ENCODE data around the gene SLC30A9. TPM values are rescaled to one million over a fixed set of nuclear protein-coding genes. Genes with fewer than 3 reads are reported as not detected.

Gene SLC30A9
- total RNA-seq, 1 donor from 2014 or later = 27.1 TPM

GRCh38 chr4:41975341-41975740, 15.0 kb upstream of the SLC30A9 start:
- Histone ChIP-seq H3K4me3 (ENCODE audit: low read length in 3 of 3) (no peak overlapping the region), H3K36me3 (ENCODE audit: control insufficient read depth in 3 of 3, insufficient read depth in 3 of 3, low read length in 3 of 3) (no peaks in the 10 kb centered on the region), H3K9me3 (ENCODE audit: control insufficient read depth in 3 of 3, low read length in 3 of 3) (no peaks in the 10 kb centered on the region), H3K27me3 (ENCODE audit: control insufficient read depth in 3 of 3, insufficient read depth in 3 of 3, low read length in 3 of 3) (no peaks in the 10 kb centered on the region), H3K9ac (ENCODE audit: low read depth in 1 of 3, low read length in 3 of 3) (no peak overlapping the region), H3K4me1 (ENCODE audit: control insufficient read depth in 3 of 3, insufficient read depth in 3 of 3, low read length in 3 of 3) (peaks cover 0 to 8% (median 0%) of the 10 kb centered on the region in 3 donors), H3K27ac (ENCODE audit: low read depth, low read length) (no peak overlapping the region)

- H3K27ac ChIP-seq (ENCODE audit: low read depth, low read length) = no peak overlapping the region
Observed at GRCh38 chr4:41976775-41977516, 13.4 kb upstream of the SLC30A9 start.

GRCh38 chr4:41977709-41978108, 12.6 kb upstream of the SLC30A9 start:
- H3K4me1 ChIP-seq (ENCODE audit: control insufficient read depth in 3 of 3, insufficient read depth in 3 of 3, low read length in 3 of 3) = peaks cover 0 to 8% (median 0%) of the 10 kb centered on the region in 3 donors
- no peak overlapping the region for H3K27ac ChIP-seq (ENCODE audit: low read depth, low read length)
- no peak overlapping the region for H3K9ac ChIP-seq (ENCODE audit: low read depth in 1 of 3, low read length in 3 of 3)
- H3K9me3 ChIP-seq (ENCODE audit: control insufficient read depth in 3 of 3, low read length in 3 of 3) = peaks cover 0 to 5% (median 0%) of the 10 kb centered on the region in 3 donors
- H3K36me3 ChIP-seq (ENCODE audit: control insufficient read depth in 3 of 3, insufficient read depth in 3 of 3, low read length in 3 of 3) = peaks cover 0 to 2% (median 0%) of the 10 kb centered on the region in 3 donors
- no peaks in the 10 kb centered on the region for H3K27me3 ChIP-seq (ENCODE audit: control insufficient read depth in 3 of 3, insufficient read depth in 3 of 3, low read length in 3 of 3)
- H3K4me3 ChIP-seq (ENCODE audit: low read length in 3 of 3) = no peak overlapping the region

More at GRCh38 chr4:41976775-41977516, 13.4 kb upstream of the SLC30A9 start:
- Histone ChIP-seq H3K27me3 (ENCODE audit: control insufficient read depth in 3 of 3, insufficient read depth in 3 of 3, low read length in 3 of 3) (no peaks in the 10 kb centered on the region), H3K4me3 (ENCODE audit: low read length in 3 of 3) (no peak overlapping the region), H3K9ac (ENCODE audit: low read depth in 1 of 3, low read length in 3 of 3) (no peak overlapping the region), H3K36me3 (ENCODE audit: control insufficient read depth in 3 of 3, insufficient read depth in 3 of 3, low read length in 3 of 3) (no peaks in the 10 kb centered on the region), H3K4me1 (ENCODE audit: control insufficient read depth in 3 of 3, insufficient read depth in 3 of 3, low read length in 3 of 3) (peaks cover 0 to 8% (median 0%) of the 10 kb centered on the region in 3 donors), H3K9me3 (ENCODE audit: control insufficient read depth in 3 of 3, low read length in 3 of 3) (peaks cover 0 to under 1% (median 0%) of the 10 kb centered on the region in 3 donors)

GRCh38 chr4:41981456-41981855, 8.9 kb upstream of the SLC30A9 start, which contains the start of gene DCAF4L1:
DCAF4L1 (plus strand) TSS chr4:41981756; CDS start chr4:41981793, 37 bp downstream.
- Histone ChIP-seq H3K9me3 (ENCODE audit: control insufficient read depth in 3 of 3, low read length in 3 of 3) (peaks cover 0 to 5% (median 0%) of the 10 kb centered on the region in 3 donors), H3K27me3 (ENCODE audit: control insufficient read depth in 3 of 3, insufficient read depth in 3 of 3, low read length in 3 of 3) (no peaks in the 10 kb centered on the region), H3K4me1 (ENCODE audit: control insufficient read depth in 3 of 3, insufficient read depth in 3 of 3, low read length in 3 of 3) (peaks cover 0 to 8% (median 0%) of the 10 kb centered on the region in 3 donors), H3K27ac (ENCODE audit: low read depth, low read length) (no peak within 1 kb of the TSS), H3K36me3 (ENCODE audit: control insufficient read depth in 3 of 3, insufficient read depth in 3 of 3, low read length in 3 of 3) (peaks cover 0 to 2% (median 0%) of the 10 kb centered on the region in 3 donors), H3K9ac (ENCODE audit: low read depth in 1 of 3, low read length in 3 of 3) (no peak within 1 kb of the TSS), H3K4me3 (ENCODE audit: low read length in 3 of 3) (no peak within 1 kb of the TSS)

- Histone ChIP-seq H3K4me3 (ENCODE audit: low read length in 3 of 3) (no peak overlapping the region), H3K9ac (ENCODE audit: low read depth in 1 of 3, low read length in 3 of 3) (no peak overlapping the region), H3K27ac (ENCODE audit: low read depth, low read length) (no peak overlapping the region), H3K36me3 (ENCODE audit: control insufficient read depth in 3 of 3, insufficient read depth in 3 of 3, low read length in 3 of 3) (peaks cover 0 to 2% (median 0%) of the 10 kb centered on the region in 3 donors), H3K27me3 (ENCODE audit: control insufficient read depth in 3 of 3, insufficient read depth in 3 of 3, low read length in 3 of 3) (no peaks in the 10 kb centered on the region), H3K4me1 (ENCODE audit: control insufficient read depth in 3 of 3, insufficient read depth in 3 of 3, low read length in 3 of 3) (peaks cover 0 to 4% (median 0%) of the 10 kb centered on the region in 3 donors), H3K9me3 (ENCODE audit: control insufficient read depth in 3 of 3, low read length in 3 of 3) (peaks cover 0 to 5% (median 0%) of the 10 kb centered on the region in 3 donors)
Observed at GRCh38 chr4:41982716-41983115, 7.6 kb upstream of the SLC30A9 start.

GRCh38 chr4:41985151-41985550, 5.2 kb upstream of the SLC30A9 start:
- Histone ChIP-seq H3K36me3 (ENCODE audit: control insufficient read depth in 3 of 3, insufficient read depth in 3 of 3, low read length in 3 of 3) (peaks cover 0 to 2% (median 0%) of the 10 kb centered on the region in 3 donors), H3K9ac (ENCODE audit: low read depth in 1 of 3, low read length in 3 of 3) (no peak overlapping the region), H3K4me1 (ENCODE audit: control insufficient read depth in 3 of 3, insufficient read depth in 3 of 3, low read length in 3 of 3) (peaks cover 0 to 8% (median 6%) of the 10 kb centered on the region in 3 donors), H3K27me3 (ENCODE audit: control insufficient read depth in 3 of 3, insufficient read depth in 3 of 3, low read length in 3 of 3) (no peaks in the 10 kb centered on the region), H3K9me3 (ENCODE audit: control insufficient read depth in 3 of 3, low read length in 3 of 3) (peaks cover 0 to 5% (median 0%) of the 10 kb centered on the region in 3 donors), H3K27ac (ENCODE audit: low read depth, low read length) (no peak overlapping the region), H3K4me3 (ENCODE audit: low read length in 3 of 3) (no peak overlapping the region)

- Histone ChIP-seq H3K9me3 (ENCODE audit: control insufficient read depth in 3 of 3, low read length in 3 of 3) (no peaks in the 10 kb centered on the region), H3K9ac (ENCODE audit: low read depth in 1 of 3, low read length in 3 of 3) (peak overlapping the region; percentile 90 to 96 (median 93)), H3K36me3 (ENCODE audit: control insufficient read depth in 3 of 3, insufficient read depth in 3 of 3, low read length in 3 of 3) (no peaks in the 10 kb centered on the region), H3K4me1 (ENCODE audit: control insufficient read depth in 3 of 3, insufficient read depth in 3 of 3, low read length in 3 of 3) (peaks cover 12 to 25% (median 18%) of the 10 kb centered on the region in 3 donors), H3K4me3 (ENCODE audit: low read length in 3 of 3) (peak overlapping the region; percentile 73 to 98 (median 91)), H3K27ac (ENCODE audit: low read depth, low read length) (peak overlapping the region; percentile 86), H3K27me3 (ENCODE audit: control insufficient read depth in 3 of 3, insufficient read depth in 3 of 3, low read length in 3 of 3) (no peaks in the 10 kb centered on the region)
Observed at GRCh38 chr4:41989994-41990364, 351 bp upstream of the SLC30A9 start.

GRCh38 chr4:41991916-41992767, 1.8 kb downstream of the SLC30A9 start:
- H3K9ac ChIP-seq (ENCODE audit: low read depth in 1 of 3, low read length in 3 of 3) = peak overlapping the region in 2 of 3 donors; percentile 26 to 93
- no peaks in the 10 kb centered on the region for H3K9me3 ChIP-seq (ENCODE audit: control insufficient read depth in 3 of 3, low read length in 3 of 3)
- no peaks in the 10 kb centered on the region for H3K27me3 ChIP-seq (ENCODE audit: control insufficient read depth in 3 of 3, insufficient read depth in 3 of 3, low read length in 3 of 3)
- no peak overlapping the region for H3K27ac ChIP-seq (ENCODE audit: low read depth, low read length)
- peak overlapping the region in 1 of 3 donors; percentile 16 for H3K4me3 ChIP-seq (ENCODE audit: low read length in 3 of 3)
- H3K4me1 ChIP-seq (ENCODE audit: control insufficient read depth in 3 of 3, insufficient read depth in 3 of 3, low read length in 3 of 3) = peaks cover 12 to 25% (median 18%) of the 10 kb centered on the region in 3 donors
- H3K36me3 ChIP-seq (ENCODE audit: control insufficient read depth in 3 of 3, insufficient read depth in 3 of 3, low read length in 3 of 3) = no peaks in the 10 kb centered on the region

- H3K27ac ChIP-seq (ENCODE audit: low read depth, low read length) = no peak overlapping the region
- no peak overlapping the region for H3K4me3 ChIP-seq (ENCODE audit: low read length in 3 of 3)
- no peaks in the 10 kb centered on the region for H3K9me3 ChIP-seq (ENCODE audit: control insufficient read depth in 3 of 3, low read length in 3 of 3)
- H3K27me3 ChIP-seq (ENCODE audit: control insufficient read depth in 3 of 3, insufficient read depth in 3 of 3, low read length in 3 of 3) = no peaks in the 10 kb centered on the region
- H3K9ac ChIP-seq (ENCODE audit: low read depth in 1 of 3, low read length in 3 of 3) = no peak overlapping the region
- H3K4me1 ChIP-seq (ENCODE audit: control insufficient read depth in 3 of 3, insufficient read depth in 3 of 3, low read length in 3 of 3) = peaks cover 12 to 25% (median 18%) of the 10 kb centered on the region in 3 donors
- H3K36me3 ChIP-seq (ENCODE audit: control insufficient read depth in 3 of 3, insufficient read depth in 3 of 3, low read length in 3 of 3) = no peaks in the 10 kb centered on the region
Observed at GRCh38 chr4:41992967-41993857, 2.9 kb downstream of the SLC30A9 start.

All from skeletal muscle tissue (tissue), 4 donors.